Stimulated activated CD4-positive, alpha-beta T cell treated with anti-CD3 and anti-CD28 coated beads, TNF-alpha, amount 100 ng/mL, for 48 hours (primary cell): ENCODE data around the gene DNAI1.

Source experiments
- DNase-seq, 3 donors: peaks; one replicate each; pipeline ENCODE4 v3.0.0-alpha.2; 2020; ENCODE audit warnings: low read depth in 3 of 3

Gene DNAI1

DNA sequence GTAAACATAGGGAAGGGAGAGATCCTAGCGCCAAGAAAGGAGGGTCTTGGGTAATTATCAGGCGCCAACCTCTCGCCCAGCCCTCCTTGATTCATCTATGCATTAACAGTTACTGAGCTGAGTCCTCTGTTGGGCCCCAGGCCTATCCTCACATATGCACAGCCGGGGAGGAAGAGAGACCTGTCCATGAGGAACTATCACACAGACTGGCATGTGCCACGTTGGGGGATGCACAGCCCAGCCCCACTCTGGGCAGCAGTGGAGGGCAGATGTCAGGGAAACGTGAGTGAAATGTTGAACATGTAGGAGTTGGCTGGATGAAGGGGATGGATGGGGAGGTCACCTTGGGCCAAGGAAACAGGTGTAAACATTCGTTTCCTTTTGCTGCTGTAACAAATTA lies 82.9 kb downstream of the DNAI1 start:
- no peak for DNase-seq

DNA sequence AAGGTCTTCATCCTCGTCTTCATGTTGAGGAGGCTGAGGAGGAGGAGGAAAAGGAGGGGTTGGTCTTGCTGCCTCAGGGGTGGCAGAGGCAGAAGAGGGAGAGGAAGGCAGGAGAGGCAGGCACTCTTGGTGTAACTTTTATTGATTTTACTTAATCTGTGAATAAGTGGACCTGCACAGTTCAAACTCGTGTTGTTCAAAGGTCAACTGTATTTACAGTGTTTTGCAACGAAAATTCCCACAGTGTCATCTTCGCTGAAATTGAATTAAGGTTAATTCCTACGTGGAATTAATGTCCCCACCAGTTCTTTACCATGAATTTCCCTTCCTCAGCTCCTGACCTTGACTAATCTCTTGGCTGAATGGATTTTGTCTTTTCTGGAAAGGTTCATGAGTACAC lies 85.4 kb downstream of the DNAI1 start:
- DNase-seq = no peak

DNA sequence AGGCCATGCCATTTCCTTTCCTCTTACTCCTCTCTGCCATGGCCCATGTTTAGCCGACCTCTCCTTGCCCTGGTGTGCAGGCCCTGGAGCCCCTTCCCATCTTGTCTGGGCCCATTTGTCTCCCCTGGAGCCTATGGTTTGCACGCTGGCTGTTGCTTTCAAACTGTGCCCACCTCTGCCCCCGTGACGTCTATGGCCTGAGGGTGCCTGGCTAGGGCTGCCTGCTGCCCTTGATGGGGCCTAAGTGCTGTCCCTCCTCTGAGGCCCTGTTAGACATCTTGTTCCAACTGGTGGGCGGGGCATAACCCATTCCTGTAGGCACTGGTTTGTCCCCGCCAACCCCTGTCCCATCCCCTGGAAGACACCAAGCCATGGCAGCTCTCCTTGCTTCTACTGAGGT lies 86.9 kb downstream of the DNAI1 start:
- no peak for DNase-seq

GRCh38 chr9:34546102-34546833 lies 87.7 kb downstream of the DNAI1 start:
- no peak for DNase-seq

DNA sequence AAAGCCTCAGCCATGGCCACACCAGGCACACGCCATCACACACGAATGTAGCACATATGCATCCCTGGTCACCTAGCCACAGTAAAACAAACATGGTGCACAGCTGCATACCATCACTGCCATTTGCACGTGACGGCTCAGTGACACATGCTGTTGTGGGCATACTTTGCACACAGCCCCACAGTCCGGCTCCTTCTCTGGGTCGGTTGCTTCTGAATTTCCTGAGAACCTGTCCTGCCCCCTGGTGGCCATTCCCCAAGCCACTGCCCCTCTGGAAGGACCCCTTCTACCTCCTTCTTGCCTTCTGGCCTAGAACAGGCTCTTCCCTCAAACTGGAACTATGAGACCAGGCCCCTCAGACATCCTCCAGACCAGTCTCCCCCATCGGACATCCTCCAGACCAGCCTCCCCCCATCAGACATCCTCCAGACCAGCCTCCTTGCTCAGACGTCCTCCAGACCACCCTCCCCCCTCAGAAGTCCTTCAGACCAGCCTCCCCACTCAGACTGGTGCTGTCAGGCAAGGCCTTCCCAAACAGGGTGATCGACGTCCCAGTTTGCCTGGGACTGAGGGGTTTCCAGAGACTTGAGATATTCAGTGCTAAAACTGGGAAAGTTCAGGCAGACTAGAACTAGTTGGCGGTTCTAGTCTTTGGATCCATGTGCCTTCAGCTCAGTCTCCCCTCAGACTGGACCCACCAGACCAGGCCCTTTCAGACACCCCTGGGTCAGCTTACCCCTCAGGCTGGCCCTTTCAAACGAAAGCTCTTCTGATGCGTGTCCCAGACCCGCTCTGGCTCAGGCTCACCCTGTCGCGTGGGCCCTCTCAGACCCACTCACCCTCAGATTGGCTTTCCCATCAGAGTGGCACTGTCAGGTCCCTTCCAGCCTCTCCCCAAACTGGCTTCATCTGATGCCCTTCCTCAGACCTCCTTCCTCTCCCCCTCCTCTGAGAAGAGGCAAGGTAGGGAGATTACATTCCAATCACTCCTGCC lies 88.5 kb downstream of the DNAI1 start:
- DNase-seq = peak; percentile 44 to 56 (median 55)

- DNase-seq = peak in 1 of 3 donors; percentile 28
These were observed 89.5 kb downstream of the DNAI1 start for GRCh38 chr9:34547960-34548611.

GRCh38 chr9:34549407-34549732 lies 90.8 kb downstream of the DNAI1 start:
- no peak for DNase-seq

DNA sequence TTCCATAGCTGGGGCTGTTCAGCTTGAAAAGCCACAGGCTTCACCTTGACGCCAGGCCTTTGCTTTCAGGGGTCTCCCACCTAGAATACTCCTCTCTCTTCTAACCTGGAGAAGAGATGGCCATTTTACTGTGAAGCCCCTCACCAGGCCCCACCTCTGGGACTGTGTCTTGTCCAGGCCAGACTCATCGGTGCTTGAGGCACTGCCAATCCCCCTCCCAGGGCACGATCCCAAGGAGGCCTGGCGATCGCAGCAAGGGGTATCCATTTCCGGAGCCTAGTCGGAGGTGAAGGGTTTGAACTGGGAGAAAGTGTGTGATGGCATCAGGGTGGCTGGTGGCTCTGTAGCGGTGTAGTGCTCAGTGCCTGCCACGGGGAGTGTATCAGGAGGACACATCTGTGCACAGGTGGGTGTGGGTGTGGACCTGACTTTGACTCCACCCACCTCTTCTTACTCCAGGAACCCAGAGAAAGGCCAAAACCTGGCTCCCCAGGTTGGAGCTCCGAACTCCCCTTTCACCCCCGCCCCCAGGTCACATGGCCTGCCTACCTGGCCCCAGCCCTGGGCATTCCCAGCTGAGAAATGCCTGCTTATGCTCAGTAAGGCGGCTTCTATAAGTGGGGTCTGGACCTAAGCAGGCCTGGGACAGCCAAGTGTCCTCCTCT lies 91.5 kb downstream of the DNAI1 start:
- DNase-seq = no peak

DNA sequence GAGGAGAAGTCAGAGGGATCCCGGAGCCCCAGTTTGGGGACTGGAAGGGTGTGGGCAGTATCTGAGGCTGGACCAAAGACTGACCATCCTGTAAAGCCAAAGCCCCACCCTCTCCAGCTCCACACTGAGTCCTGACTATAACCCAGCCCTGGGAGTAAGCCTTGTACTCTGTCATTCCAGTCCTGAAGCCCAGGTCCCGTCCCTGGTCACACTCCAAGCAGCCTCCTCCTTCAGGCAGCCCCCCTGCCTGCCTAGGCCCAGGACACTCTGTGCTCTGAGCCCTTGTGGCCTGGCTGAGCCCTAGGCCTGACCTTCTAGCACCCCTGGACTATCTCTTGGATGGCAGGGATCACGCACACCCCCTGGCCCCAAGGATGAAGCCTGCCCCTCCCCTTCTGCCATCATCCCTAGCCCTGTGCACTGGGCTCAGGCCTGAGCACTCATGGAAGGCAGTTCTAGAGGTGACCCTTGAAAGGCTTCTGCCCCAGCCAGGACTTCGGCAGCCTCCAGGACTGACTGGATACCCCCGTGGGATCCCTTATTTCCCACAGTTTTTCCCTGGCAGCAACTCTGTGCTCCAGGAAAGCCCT lies 92.2 kb downstream of the DNAI1 start:
- no peak for DNase-seq

GRCh38 chr9:34551751-34552605 lies 93.4 kb downstream of the DNAI1 start:
- DNase-seq = no peak

DNA sequence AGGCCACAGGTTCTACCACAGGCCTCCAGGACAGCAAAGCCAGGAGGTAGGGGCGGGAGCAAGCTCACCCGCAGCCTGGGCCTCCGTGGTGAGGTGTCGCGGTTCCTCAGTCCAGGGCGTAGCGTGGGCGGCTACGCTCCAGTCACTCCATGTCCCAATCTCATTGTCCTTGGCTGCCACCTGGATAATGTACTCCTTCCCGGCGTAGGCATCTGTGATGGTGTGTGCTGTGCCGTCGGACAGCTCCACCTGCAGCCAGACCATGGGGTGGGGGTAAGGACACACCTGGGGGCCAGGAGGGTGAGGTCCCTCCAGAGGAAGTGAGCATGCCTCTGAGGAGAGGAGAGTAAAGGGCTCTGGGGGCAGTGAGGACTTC lies 94.0 kb downstream of the DNAI1 start:
- no peak for DNase-seq

DNA sequence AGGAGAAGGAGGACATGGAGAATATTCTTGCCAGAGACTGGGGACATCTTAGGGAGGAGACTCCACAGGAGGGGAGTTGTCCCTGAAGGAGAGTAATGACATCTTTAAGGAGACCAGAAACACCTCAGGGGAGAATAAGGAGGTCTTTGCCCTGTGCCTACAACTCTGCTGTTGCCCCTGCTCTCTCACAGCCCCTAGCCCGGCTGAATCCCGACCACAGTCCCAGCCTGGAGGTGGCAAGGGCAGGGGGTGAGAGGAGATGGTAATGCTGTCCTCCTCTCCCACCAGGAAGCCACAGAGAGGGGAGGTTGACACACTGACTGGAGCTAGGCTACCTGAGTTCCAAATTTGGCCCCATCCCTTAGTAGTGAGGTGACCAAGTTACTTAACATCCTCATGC lies 94.4 kb downstream of the DNAI1 start:
- DNase-seq = no peak

GRCh38 chr9:34553511-34554021 lies 95.0 kb downstream of the DNAI1 start:
- no peak for DNase-seq

GRCh38 chr9:34554211-34555001 lies 95.8 kb downstream of the DNAI1 start:
- DNase-seq = no peak

GRCh38 chr9:34555002-34555348 lies 96.4 kb downstream of the DNAI1 start:
- DNase-seq = no peak

DNA sequence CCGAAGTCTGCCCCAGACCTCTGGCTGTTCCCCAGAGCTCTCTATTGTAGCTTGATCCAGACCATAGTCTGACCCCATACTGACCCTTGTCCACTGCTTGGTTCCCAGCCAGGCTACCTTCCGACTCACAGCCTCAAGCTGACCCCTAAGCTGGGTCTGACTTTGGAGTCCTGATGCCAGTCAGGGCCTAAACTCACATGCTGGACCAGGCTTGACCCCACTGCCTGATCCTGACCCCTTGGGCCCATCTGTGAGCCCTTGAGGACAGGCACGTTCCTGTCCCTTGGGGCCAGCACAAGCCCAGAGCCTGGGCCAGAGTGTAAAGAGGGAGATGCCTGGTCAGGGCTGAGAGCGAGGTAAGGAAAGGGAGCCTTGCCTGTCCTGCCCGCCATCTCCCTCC lies 96.9 kb downstream of the DNAI1 start:
- no peak for DNase-seq

GRCh38 chr9:34555936-34556525 lies 97.4 kb downstream of the DNAI1 start:
- DNase-seq = no peak

GRCh38 chr9:34556949-34557348 lies 98.3 kb downstream of the DNAI1 start:
- DNase-seq = no peak
